ENCODE measurements around the gene STAP1.
"Not testable (repeated sequence)": the region's sequence is repeated elsewhere in the genome, so short reads cannot be mapped to it uniquely, and the experiment has no call there.

The STAP1 gene

GRCh38 chr4:67558493-67558892 lies at the start of gene STAP1:
STAP1 (plus strand) TSS chr4:67558727; CDS start chr4:67558810, 83 bp downstream.
- no peak for DNase-seq (ENCODE audit: extremely low spot score)
- TF ChIP-seq, protein P1, sequence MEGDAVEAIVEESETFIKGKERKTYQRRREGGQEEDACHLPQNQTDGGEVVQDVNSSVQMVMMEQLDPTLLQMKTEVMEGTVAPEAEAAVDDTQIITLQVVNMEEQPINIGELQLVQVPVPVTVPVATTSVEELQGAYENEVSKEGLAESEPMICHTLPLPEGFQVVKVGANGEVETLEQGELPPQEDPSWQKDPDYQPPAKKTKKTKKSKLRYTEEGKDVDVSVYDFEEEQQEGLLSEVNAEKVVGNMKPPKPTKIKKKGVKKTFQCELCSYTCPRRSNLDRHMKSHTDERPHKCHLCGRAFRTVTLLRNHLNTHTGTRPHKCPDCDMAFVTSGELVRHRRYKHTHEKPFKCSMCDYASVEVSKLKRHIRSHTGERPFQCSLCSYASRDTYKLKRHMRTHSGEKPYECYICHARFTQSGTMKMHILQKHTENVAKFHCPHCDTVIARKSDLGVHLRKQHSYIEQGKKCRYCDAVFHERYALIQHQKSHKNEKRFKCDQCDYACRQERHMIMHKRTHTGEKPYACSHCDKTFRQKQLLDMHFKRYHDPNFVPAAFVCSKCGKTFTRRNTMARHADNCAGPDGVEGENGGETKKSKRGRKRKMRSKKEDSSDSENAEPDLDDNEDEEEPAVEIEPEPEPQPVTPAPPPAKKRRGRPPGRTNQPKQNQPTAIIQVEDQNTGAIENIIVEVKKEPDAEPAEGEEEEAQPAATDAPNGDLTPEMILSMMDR (IDR thresholded peaks at IDR 0.05; ENCODE audit: control extremely low read depth, extremely low read depth, low read depth, missing control alignments), result no peak
- CTCF ChIA-PET, result interaction anchor here (1.6 to 2.2 kb wide), 4 partner anchors 10 to 122 kb away, joined by 3 to 6 read pairs (median 4); no protein-coding TSS in a partner anchor
- POLR2A ChIA-PET, result no interaction called here

GRCh38 chr4:67512501-67512900 lies 46.0 kb upstream of the STAP1 start:
- DNase-seq (ENCODE audit: extremely low spot score), result no peak
- CTCF ChIA-PET, result interaction anchor here (1.3 kb wide), 1 partner anchor 8 kb away, joined by 5 read pairs; no protein-coding TSS in a partner anchor

DNA sequence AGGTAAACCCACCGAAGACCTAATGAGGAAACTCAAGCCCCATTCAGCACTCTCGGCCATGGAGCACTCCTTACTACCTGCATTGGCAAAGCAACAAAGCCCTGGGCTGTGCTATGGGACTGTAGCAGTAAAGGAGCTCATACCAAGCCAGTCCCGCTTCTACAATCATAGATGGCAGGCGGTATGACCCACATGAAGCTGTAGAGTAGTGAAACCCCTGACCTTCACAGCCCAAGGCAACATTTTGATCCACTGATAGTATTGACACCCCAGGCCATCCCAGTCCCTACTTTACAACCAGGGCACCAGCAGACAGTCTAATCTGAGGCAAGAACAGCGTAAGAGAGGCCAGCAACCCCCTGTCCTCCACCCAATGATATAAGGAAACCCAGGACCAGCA lies 38.4 kb upstream of the STAP1 start:
- TF ChIP-seq, protein P1 (IDR thresholded peaks at IDR 0.05; ENCODE audit: control extremely low read depth, extremely low read depth, low read depth, missing control alignments), result no peak
- CTCF ChIA-PET, result interaction anchor here (0.9 to 1.5 kb wide), 4 partner anchors 8 to 656 kb away, joined by 3 to 6 read pairs (median 4); no protein-coding TSS in a partner anchor
- no peak for DNase-seq (ENCODE audit: extremely low spot score)
- POLR2A ChIA-PET, result no interaction called here

More at GRCh38 chr4:67512501-67512900, 46.0 kb upstream of the STAP1 start:
- POLR2A ChIA-PET, result no interaction called here
- TF ChIP-seq, protein P1 (IDR thresholded peaks at IDR 0.05; ENCODE audit: control extremely low read depth, extremely low read depth, low read depth, missing control alignments), result no peak

DNA sequence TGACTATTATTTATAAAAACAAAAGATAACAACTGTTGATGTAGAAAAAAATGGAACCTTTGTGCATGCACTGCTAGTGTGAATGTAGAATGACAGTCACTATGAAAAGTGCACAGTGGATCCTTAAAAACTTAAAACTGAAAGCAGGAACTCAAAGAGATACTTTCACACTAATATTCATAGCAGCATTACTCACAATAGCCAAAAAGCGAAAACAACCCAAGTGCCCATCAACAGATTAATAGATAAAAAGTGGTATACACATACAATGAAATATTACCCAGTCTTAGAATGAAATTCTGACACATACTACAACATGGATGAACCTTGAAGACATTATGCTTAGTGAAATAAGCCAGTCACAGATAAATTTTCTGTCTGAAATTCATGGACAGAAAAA lies 37.0 kb upstream of the STAP1 start:
- POLR2A ChIA-PET, result no interaction called here
- DNase-seq (ENCODE audit: extremely low spot score), result no peak
- CTCF ChIA-PET, result no interaction called here
- TF ChIP-seq, protein P1 (IDR thresholded peaks at IDR 0.05; ENCODE audit: control extremely low read depth, extremely low read depth, low read depth, missing control alignments), result no peak

DNA sequence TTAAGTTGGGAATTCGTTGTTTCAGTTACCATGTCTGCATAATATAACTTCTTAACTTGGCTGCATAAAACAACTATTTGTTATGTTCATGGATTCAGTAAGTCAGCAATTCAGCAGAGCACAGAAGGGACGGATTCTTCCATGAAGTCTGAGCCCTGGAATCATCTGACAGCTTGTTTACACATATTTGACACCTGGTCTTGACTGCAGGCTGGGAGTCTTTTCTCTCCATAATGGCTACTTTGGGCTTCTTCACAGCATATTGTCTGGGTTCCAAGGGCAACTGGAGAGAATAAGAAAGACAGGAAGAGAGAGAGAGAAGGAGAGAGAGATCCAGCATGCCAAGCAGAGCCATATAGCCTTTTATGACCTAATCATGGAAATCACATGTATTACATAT lies 36.3 kb upstream of the STAP1 start:
- CTCF ChIA-PET, result no interaction called here

GRCh38 chr4:67522851-67523671 lies 35.5 kb upstream of the STAP1 start:
- ChIA-PET POLR2A (no interaction called here), CTCF (no interaction called here)
- DNase-seq (ENCODE audit: extremely low spot score), result no peak
- TF ChIP-seq, protein P1 (IDR thresholded peaks at IDR 0.05; ENCODE audit: control extremely low read depth, extremely low read depth, low read depth, missing control alignments), result no peak

More for the DNA sequence above, 36.3 kb upstream of the STAP1 start:
- POLR2A ChIA-PET, result no interaction called here
- TF ChIP-seq, protein P1 (IDR thresholded peaks at IDR 0.05; ENCODE audit: control extremely low read depth, extremely low read depth, low read depth, missing control alignments), result no peak
- no peak for DNase-seq (ENCODE audit: extremely low spot score)

GRCh38 chr4:67524140-67524539 lies 34.4 kb upstream of the STAP1 start:
- CTCF ChIA-PET; POLR2A ChIA-PET; DNase-seq (ENCODE audit: extremely low spot score): not testable (repeated sequence)

Data from GM10248 (cell line).